Stomach (tissue), 4 donors: ENCODE data around the gene CERK.

Experiments
- CTCF ChIP-seq, 7 experiments: fragments of 450-650 bp in 4 of 7; fragments of 200-600 bp in 3 of 7; sonication (generic) in 3 of 7; IDR thresholded peaks; one replicate each; pipeline ENCODE4 v1.5.1; 2016 to 2019; ENCODE audit warnings: antibody characterized with exemption in 7 of 7, control low read depth in 2 of 7, mild to moderate bottlenecking in 1 of 7
- POLR2AphosphoS5 ChIP-seq, 3 donors: sonication (generic); formaldehyde crosslinking; IDR thresholded peaks; one replicate each; pipeline ENCODE4 v1.6.1; 2016; ENCODE audit warnings: antibody characterized with exemption in 3 of 3

GRCh38 chr22:46664301-46664855 is 73.7 kb downstream of the CERK start:
- TF ChIP-seq CTCF (IDR thresholded peaks at IDR 0.05) = no peak
- no peak for TF ChIP-seq POLR2AphosphoS5 (IDR thresholded peaks at IDR 0.05)
